T47D (cell line): ENCODE results near the gene VIT.
A peak's percentile ranks its signal among the peaks of the same experiment; 100 is the strongest.
"Not testable (repeated sequence)": the region's sequence is repeated elsewhere in the genome, so short reads cannot be mapped to it uniquely, and the experiment has no call there.

Experiments used
- DNase-seq, 2 experiments: peaks; one replicate each; pipeline versions ENCODE4 v3.0.0 to v3.0.0-alpha.2; 2011 to 2012; ENCODE audit warnings: low read depth in 1 of 2, low spot score in 1 of 2
- JUND ChIP-seq: IDR thresholded peaks from 2 replicates; pipeline ENCODE4 v1.6.1; 2012; ENCODE audit warnings: low read depth
- in situ Hi-C: cut with HindIII; loops from 2 replicates; pipeline ENCODE4 v1.10.0; 2016; ENCODE audit warnings: low sequenced_read_pairs, low pct_unique_long_range_greater_than_20kb

VIT gene

GRCh38 chr2:36811071-36811470, 114.6 kb downstream of the VIT start:
- TF ChIP-seq JUND: no peak
- no peak for DNase-seq
- in situ Hi-C loops: no loop called here

GRCh38 chr2:36812196-36812595, 115.7 kb downstream of the VIT start:
- no peak for DNase-seq
- in situ Hi-C loops: no loop called here
- TF ChIP-seq JUND: no peak

- no peak for TF ChIP-seq JUND
- no peak for DNase-seq
- in situ Hi-C loops: no loop called here
Measured at GRCh38 chr2:36818542-36818941, 122.0 kb downstream of the VIT start.

GRCh38 chr2:36819095-36819711, 122.7 kb downstream of the VIT start:
- TF ChIP-seq JUND: no peak
- in situ Hi-C loops: no loop called here
- no peak for DNase-seq

- TF ChIP-seq JUND: no peak
- in situ Hi-C loops: no loop called here
Measured at GRCh38 chr2:36820942-36821605, 124.6 kb downstream of the VIT start.

GRCh38 chr2:36823862-36824261, 127.4 kb downstream of the VIT start:
- DNase-seq: no peak
- no peak for TF ChIP-seq JUND
- in situ Hi-C loops: no loop called here

More at GRCh38 chr2:36820942-36821605, 124.6 kb downstream of the VIT start:
- DNase-seq: peak; percentile 4 to 9

GRCh38 chr2:36824273-36824672, 127.8 kb downstream of the VIT start:
- no peak for TF ChIP-seq JUND
- DNase-seq: no peak
- in situ Hi-C loops: no loop called here

- in situ Hi-C loops, DNase-seq: not testable (repeated sequence)
Measured at GRCh38 chr2:36824683-36825082, 128.2 kb downstream of the VIT start.

GRCh38 chr2:36831185-36831584, 134.7 kb downstream of the VIT start:
- in situ Hi-C loops: no loop called here
- no peak for DNase-seq
- TF ChIP-seq JUND: no peak

GRCh38 chr2:36834203-36834602, 137.7 kb downstream of the VIT start:
- TF ChIP-seq JUND: no peak
- in situ Hi-C loops: no loop called here
- DNase-seq: no peak

- TF ChIP-seq JUND: no peak
- DNase-seq: no peak
- in situ Hi-C loops: no loop called here
Measured at GRCh38 chr2:36834731-36835524, 138.4 kb downstream of the VIT start.

- no peak for DNase-seq
- in situ Hi-C loops: no loop called here
- no peak for TF ChIP-seq JUND
Measured at GRCh38 chr2:36839976-36840617, 143.6 kb downstream of the VIT start.

- in situ Hi-C loops: no loop called here
- no peak for TF ChIP-seq JUND
- no peak for DNase-seq
Measured at GRCh38 chr2:36843838-36844237, 147.3 kb downstream of the VIT start.
